ENCODE results near the gene IL17B.

DNA sequence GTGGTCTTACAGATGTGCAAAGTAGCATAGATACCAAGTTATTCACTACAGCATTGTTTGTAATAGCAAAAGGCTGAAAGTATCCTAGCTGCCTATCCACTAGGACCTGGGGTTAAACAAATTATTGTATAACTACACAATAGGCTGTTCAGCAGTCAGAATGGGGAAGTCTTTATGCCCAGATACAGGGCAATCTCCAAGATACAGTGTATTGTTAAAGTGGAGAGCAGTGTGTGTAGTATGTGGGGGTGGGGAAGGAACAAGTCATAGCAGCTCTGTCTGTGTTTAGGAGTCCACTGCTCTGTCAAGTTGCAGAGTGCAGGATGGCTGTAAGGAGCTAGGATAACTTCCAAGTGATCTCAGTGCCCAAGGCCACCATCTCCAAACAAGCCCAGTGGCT is 15.7 kb downstream of the IL17B start:
- TF ChIP-seq MAX (IDR thresholded peaks at IDR 0.05; ENCODE audit: insufficient read depth, insufficient read length): no peak
- TF ChIP-seq, protein P1, sequence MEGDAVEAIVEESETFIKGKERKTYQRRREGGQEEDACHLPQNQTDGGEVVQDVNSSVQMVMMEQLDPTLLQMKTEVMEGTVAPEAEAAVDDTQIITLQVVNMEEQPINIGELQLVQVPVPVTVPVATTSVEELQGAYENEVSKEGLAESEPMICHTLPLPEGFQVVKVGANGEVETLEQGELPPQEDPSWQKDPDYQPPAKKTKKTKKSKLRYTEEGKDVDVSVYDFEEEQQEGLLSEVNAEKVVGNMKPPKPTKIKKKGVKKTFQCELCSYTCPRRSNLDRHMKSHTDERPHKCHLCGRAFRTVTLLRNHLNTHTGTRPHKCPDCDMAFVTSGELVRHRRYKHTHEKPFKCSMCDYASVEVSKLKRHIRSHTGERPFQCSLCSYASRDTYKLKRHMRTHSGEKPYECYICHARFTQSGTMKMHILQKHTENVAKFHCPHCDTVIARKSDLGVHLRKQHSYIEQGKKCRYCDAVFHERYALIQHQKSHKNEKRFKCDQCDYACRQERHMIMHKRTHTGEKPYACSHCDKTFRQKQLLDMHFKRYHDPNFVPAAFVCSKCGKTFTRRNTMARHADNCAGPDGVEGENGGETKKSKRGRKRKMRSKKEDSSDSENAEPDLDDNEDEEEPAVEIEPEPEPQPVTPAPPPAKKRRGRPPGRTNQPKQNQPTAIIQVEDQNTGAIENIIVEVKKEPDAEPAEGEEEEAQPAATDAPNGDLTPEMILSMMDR (IDR thresholded peaks at IDR 0.05; ENCODE audit: extremely low read depth in 1 of 2, insufficient read depth in 1 of 2, low read depth in 1 of 2, low read length in 2 of 2): no peak
- no peak for TF ChIP-seq JUN (IDR thresholded peaks at IDR 0.05; ENCODE audit: borderline replicate concordance, insufficient read depth, insufficient read length, low read depth)

Data from endothelial cell of umbilical vein (primary cell).